Neural cell (in vitro differentiated cells): ENCODE results near the gene GLI3. TPM values are rescaled to one million over a fixed set of nuclear protein-coding genes. Genes with fewer than 3 reads are reported as not detected.

ENCODE experiments used
- H2AFZ ChIP-seq: fragments of 200-600, 300-800 bp; sonication (generic), shearing (Covaris generic); 2 replicates; pipeline ENCODE4 v1.6.0; 2014; ENCODE audit warnings: low read depth, mild to moderate bottlenecking, antibody characterized with exemption, low read length, moderate library complexity
- H3F3A ChIP-seq: fragments of 200-600 bp; shearing (Covaris generic); 2 replicates; pipeline ENCODE4 v1.6.1; 2016; ENCODE audit warnings: mild to moderate bottlenecking, moderate library complexity, mixed read lengths, antibody characterized with exemption, low read length; ENCODE audit not compliant: insufficient read depth, poor library complexity, severe bottlenecking
- H3K27ac ChIP-seq: fragments of 200-600, 300-800 bp; sonication (generic), shearing (Covaris generic); 2 replicates; pipeline ENCODE4 v1.5.1; 2014; ENCODE audit warnings: mild to moderate bottlenecking, low read length, moderate library complexity
- H3K27me3 ChIP-seq: fragments of 300-800, 200-600 bp; sonication (generic), shearing (Covaris generic); 2 replicates; pipeline ENCODE4 v1.6.0; 2014; ENCODE audit warnings: mild to moderate bottlenecking, low read depth, low read length, moderate library complexity; ENCODE audit not compliant: insufficient read depth
- H3K36me3 ChIP-seq: fragments of 300-800, 200-600 bp; sonication (generic), shearing (Covaris generic); 2 replicates; pipeline ENCODE4 v1.5.1; 2014; ENCODE audit warnings: mild to moderate bottlenecking, antibody characterized with exemption, low read length, moderate library complexity; ENCODE audit not compliant: insufficient read depth
- H3K4me2 ChIP-seq: fragments of 300-800, 200-600 bp; sonication (generic), shearing (Covaris generic); 2 replicates; pipeline ENCODE4 v1.6.0; 2014; ENCODE audit warnings: mild to moderate bottlenecking, low read length
- H3K4me3 ChIP-seq: fragments of 300-800, 200-600 bp; sonication (generic), shearing (Covaris generic); 2 replicates; pipeline ENCODE4 v1.5.1; 2014; ENCODE audit warnings: mild to moderate bottlenecking, low read length, moderate library complexity
- H3K79me2 ChIP-seq: fragments of 200-600 bp; shearing (Covaris generic); replicated peaks from 2 replicates; pipeline ENCODE4 v1.6.0; 2014; ENCODE audit warnings: mild to moderate bottlenecking, low read length, moderate library complexity; ENCODE audit not compliant: insufficient read depth
- H3K9ac ChIP-seq: fragments of 300-800, 200-600 bp; sonication (generic), shearing (Covaris generic); 2 replicates; pipeline ENCODE4 v1.6.1; 2016; ENCODE audit warnings: mild to moderate bottlenecking, low read length, mixed read lengths
- H3K9me2 ChIP-seq: fragments of 200-600 bp; shearing (Covaris generic); 2 replicates; pipeline ENCODE4 v1.6.1; 2016; ENCODE audit warnings: mild to moderate bottlenecking, low read length, mixed read lengths; ENCODE audit not compliant: insufficient read depth
- H3K9me3 ChIP-seq: fragments of 200-600, 300-800 bp; sonication (generic), shearing (Covaris generic); 2 replicates; pipeline ENCODE4 v1.6.1; 2016; ENCODE audit warnings: mild to moderate bottlenecking, mixed run types, low read length, moderate library complexity, mixed read lengths
- H4K20me1 ChIP-seq: fragments of 200-600 bp; shearing (Covaris generic); 2 replicates; pipeline ENCODE4 v1.6.1; 2016; ENCODE audit warnings: mild to moderate bottlenecking, mixed run types; ENCODE audit not compliant: insufficient read depth
- CTCF ChIP-seq: fragments of 450-650 bp; IDR thresholded peaks from 2 replicates; pipeline ENCODE4 v1.5.1; 2014; ENCODE audit warnings: antibody characterized with exemption, mild to moderate bottlenecking, moderate library complexity; ENCODE audit not compliant: poor library complexity, severe bottlenecking
- EP300 ChIP-seq: fragments of 450-650 bp; conservative IDR thresholded peaks from 2 replicates; pipeline ENCODE4 v1.6.1; 2014; ENCODE audit warnings: antibody characterized with exemption, mild to moderate bottlenecking, moderate library complexity; ENCODE audit not compliant: poor library complexity, severe bottlenecking
- EZH2 ChIP-seq: fragments of 200-600, 300-800 bp; shearing (Covaris generic), sonication (generic); IDR thresholded peaks from 2 replicates; pipeline ENCODE4 v1.6.1; 2014; ENCODE audit warnings: antibody characterized with exemption, low read length, borderline replicate concordance, mild to moderate bottlenecking; ENCODE audit not compliant: insufficient read depth, poor library complexity, severe bottlenecking
- MXI1 ChIP-seq: fragments of 450-650 bp; conservative IDR thresholded peaks from 2 replicates; pipeline ENCODE4 v1.6.1; 2014; ENCODE audit warnings: antibody characterized with exemption, mild to moderate bottlenecking; ENCODE audit not compliant: poor library complexity, severe bottlenecking
- POLR2AphosphoS5 ChIP-seq: IDR thresholded peaks from 2 replicates; pipeline ENCODE4 v1.6.1; 2012
- RAD21 ChIP-seq: fragments of 450-650 bp; conservative IDR thresholded peaks from 2 replicates; pipeline ENCODE4 v1.6.1; 2014; ENCODE audit warnings: antibody characterized with exemption, mild to moderate bottlenecking, moderate library complexity
- REST ChIP-seq: IDR thresholded peaks from 2 replicates; pipeline ENCODE4 v1.6.1; 2012; ENCODE audit warnings: borderline replicate concordance
- SMC3 ChIP-seq: fragments of 450-650 bp; conservative IDR thresholded peaks from 2 replicates; pipeline ENCODE4 v1.6.1; 2014; ENCODE audit warnings: antibody characterized with exemption, mild to moderate bottlenecking, moderate library complexity; ENCODE audit not compliant: poor library complexity
- TAF1 ChIP-seq: IDR thresholded peaks from 2 replicates; pipeline ENCODE4 v1.6.1; 2012; ENCODE audit warnings: low read depth
- polyA plus RNA-seq: library from polyadenylated mRNA; depleted of rRNA; stranded (reverse); fragments of >200 nt; gene quantifications from 2 replicates; pipeline ENCODE4 v1.2.3, GENCODE V29; 2014

The GLI3 gene
- polyA plus RNA-seq, 1 donor from 2014 or later = 0.19 TPM

GRCh38 chr7:42176724-42177101 is 60.3 kb downstream of the GLI3 start:
- H3K9me2 ChIP-seq = no peaks in the 10 kb centered on the region
- no peaks in the 10 kb centered on the region for H3F3A ChIP-seq
- TF ChIP-seq MXI1 (no peak), TAF1 (no peak), REST (no peak)
- no peak overlapping the region for H3K4me3 ChIP-seq
- no peaks in the 10 kb centered on the region for H3K36me3 ChIP-seq
- H3K27me3 ChIP-seq = no peaks in the 10 kb centered on the region
- H3K79me2 ChIP-seq = peaks cover 99% of the 10 kb centered on the region
- no peak overlapping the region for H3K9ac ChIP-seq
- H3K9me3 ChIP-seq = no peaks in the 10 kb centered on the region
- no peaks in the 10 kb centered on the region for H4K20me1 ChIP-seq
- H2AFZ ChIP-seq = no peak overlapping the region
- no peak overlapping the region for H3K4me2 ChIP-seq
- H3K27ac ChIP-seq = no peak overlapping the region

- no peaks in the 10 kb centered on the region for H4K20me1 ChIP-seq
- H3K9me3 ChIP-seq = no peaks in the 10 kb centered on the region
- no peak overlapping the region for H2AFZ ChIP-seq
- no peak overlapping the region for H3K4me2 ChIP-seq
- no peaks in the 10 kb centered on the region for H3K36me3 ChIP-seq
- H3K79me2 ChIP-seq = peaks cover 99% of the 10 kb centered on the region
- no peaks in the 10 kb centered on the region for H3F3A ChIP-seq
- no peak overlapping the region for H3K9ac ChIP-seq
- no peak overlapping the region for H3K4me3 ChIP-seq
- H3K27ac ChIP-seq = no peak overlapping the region
- H3K9me2 ChIP-seq = no peaks in the 10 kb centered on the region
- no peaks in the 10 kb centered on the region for H3K27me3 ChIP-seq
- TF ChIP-seq RAD21 = no peak
- TF ChIP-seq SMC3 = no peak
- no peak for TF ChIP-seq TAF1
- no peak for TF ChIP-seq CTCF
- no peak for TF ChIP-seq REST
- TF ChIP-seq POLR2AphosphoS5 = no peak
- TF ChIP-seq MXI1 = no peak
- no peak for TF ChIP-seq EZH2
- TF ChIP-seq EP300 = no peak
Observed at GRCh38 chr7:42175834-42176723, 60.9 kb downstream of the GLI3 start.
